ENCODE measurements around the gene ZNF423. TPM values are rescaled to one million over a fixed set of nuclear protein-coding genes. Genes with fewer than 3 reads are reported as not detected.

Gene ZNF423
- total RNA-seq, 2 experiments from 2014 or later = not detected

DNA sequence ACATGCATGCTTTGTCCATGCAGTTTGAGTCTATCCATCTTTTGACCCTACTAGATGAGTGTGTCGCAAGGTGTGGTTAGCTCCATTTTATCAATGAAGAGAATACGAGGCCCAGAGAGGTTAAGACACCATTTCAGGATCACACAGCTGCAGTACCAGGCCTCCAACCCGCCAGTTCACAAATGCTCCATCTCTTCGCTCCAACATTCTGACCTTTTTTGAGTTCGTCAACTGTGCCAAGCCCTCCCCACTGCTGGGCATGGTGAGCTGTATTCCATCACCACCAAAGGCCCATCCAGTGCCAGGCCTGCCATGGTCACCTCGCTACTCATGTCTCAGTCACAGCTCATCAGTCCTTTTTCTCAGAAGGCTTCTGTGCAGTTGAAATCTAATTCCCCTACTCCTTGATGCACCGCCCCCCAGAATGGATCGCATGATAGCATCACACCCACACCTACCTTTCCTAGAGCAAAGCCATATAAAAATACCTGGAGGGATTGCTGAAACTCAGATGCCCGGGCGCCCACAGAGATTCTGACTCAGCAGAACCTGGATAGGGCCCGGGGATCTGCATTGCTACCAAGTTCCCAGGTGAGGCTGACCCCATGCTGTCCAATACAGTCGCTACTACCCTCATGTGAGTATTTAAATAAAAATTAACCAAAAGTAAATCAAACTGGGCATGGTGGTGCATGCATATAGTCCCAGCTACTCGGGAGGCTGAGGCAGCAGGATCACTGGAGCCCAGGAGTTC is 38.0 kb downstream of the ZNF423 start:
- Mint-ChIP-seq H3K27ac (no peak overlapping the region), H3K36me3 (ENCODE audit: low read depth) (no peaks in the 10 kb centered on the region), H3K9me3 (ENCODE audit: low read depth) (no peaks in the 10 kb centered on the region), H3K27me3 (peaks cover 2% of the 10 kb centered on the region), H3K4me3 (no peak overlapping the region), H3K4me1 (no peaks in the 10 kb centered on the region)
- intact Hi-C loops (cut with DNase I, micrococcal nuclease) = no loop called here
- CTCF ChIA-PET = interaction anchor here (0.6 kb wide), 1 partner anchor 264 kb away, joined by 3 read pairs; no protein-coding TSS in a partner anchor
- no peak for ATAC-seq
- DNase-seq = no peak
- POLR2A ChIA-PET = no interaction called here

DNA sequence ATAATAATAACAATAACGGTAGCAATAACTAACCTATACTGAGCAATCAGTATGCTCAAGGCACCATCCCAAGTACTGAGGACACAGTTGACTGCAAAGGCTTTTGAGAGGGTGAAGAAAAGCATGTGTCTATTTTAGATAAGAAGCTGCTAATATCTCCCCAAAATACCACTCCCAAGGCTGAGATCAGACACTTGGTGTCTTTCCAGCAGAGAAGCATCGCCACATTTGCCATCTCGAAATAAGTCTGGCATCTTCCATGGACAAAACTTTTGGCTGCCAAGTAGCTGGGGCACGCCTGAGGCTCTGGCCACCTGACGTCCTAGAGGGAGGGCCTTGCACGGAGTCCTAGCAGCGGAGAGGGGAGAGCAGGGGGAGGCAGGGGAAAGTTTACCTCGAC is 39.0 kb downstream of the ZNF423 start:
- POLR2A ChIA-PET = no interaction called here
- no peak overlapping the region for H3K4me3 Mint-ChIP-seq
- H3K27ac Mint-ChIP-seq = no peak overlapping the region
- no peaks in the 10 kb centered on the region for H3K9me3 Mint-ChIP-seq (ENCODE audit: low read depth)
- H3K4me1 Mint-ChIP-seq = no peaks in the 10 kb centered on the region
- no peaks in the 10 kb centered on the region for H3K36me3 Mint-ChIP-seq (ENCODE audit: low read depth)
- ATAC-seq = no peak
- DNase-seq = no peak
- intact Hi-C loops (cut with DNase I, micrococcal nuclease) = no loop called here
- CTCF ChIA-PET = no interaction called here
- peaks cover 1% of the 10 kb centered on the region for H3K27me3 Mint-ChIP-seq

DNA sequence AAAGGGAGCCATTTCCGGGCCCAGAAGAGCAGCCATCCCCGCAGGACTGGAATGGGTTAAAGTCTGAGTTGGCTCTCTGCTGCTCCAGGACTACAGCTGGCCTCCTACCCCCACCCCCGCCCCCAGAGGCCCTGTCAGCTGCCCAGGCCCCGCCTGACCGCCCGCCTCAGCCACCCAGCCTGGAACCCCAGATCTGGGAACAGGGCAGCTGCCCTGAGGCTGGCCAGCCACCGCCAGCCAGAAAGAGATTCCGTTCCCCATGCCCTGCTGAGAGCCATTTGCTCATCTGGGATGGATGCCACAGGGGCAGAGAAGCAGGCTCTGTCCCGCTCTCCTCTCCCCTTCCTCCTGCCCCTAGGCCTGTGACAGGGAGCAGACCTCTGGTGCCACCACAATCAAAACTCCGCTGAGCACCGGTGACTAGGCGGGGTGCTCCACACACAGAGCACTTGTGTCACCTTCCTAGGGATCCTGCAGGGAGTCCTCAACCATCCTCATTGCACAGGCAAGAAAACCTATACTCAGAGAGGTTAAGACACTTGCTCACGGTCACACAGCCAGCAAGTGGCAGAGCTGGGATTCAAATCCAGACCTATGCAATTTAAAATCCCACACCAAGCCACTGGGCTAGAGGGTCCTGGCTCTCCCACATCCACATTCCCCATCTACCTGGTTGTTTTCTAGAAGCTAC is 44.1 kb downstream of the ZNF423 start:
- intact Hi-C loops (cut with DNase I, micrococcal nuclease) = no loop called here
- H3K27ac Mint-ChIP-seq = no peak overlapping the region
- no peaks in the 10 kb centered on the region for H3K27me3 Mint-ChIP-seq
- no peaks in the 10 kb centered on the region for H3K4me1 Mint-ChIP-seq
- ATAC-seq = no peak
- ChIA-PET CTCF (no interaction called here), POLR2A (no interaction called here)
- H3K9me3 Mint-ChIP-seq (ENCODE audit: low read depth) = no peaks in the 10 kb centered on the region
- no peak for DNase-seq
- no peak overlapping the region for H3K4me3 Mint-ChIP-seq
- no peaks in the 10 kb centered on the region for H3K36me3 Mint-ChIP-seq (ENCODE audit: low read depth)

DNA sequence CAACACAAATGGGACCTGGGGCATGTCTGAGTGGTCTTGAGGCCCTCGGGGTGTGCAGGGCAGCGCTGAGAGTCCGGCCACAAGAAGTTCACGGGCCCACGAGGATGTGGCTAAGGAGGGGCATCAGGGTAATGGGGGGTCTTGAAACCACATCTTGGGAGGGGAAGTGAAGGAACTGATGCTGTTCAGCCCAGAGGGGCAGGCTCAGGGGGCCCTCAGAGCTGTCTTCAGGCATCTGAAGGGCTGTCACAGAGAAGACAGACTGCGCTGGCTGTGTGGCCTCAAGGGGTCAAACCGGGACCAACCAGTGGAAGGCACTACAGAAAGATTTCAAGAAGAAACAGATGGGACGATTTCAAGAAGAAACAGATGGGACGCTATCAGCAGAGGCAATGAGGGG is 45.1 kb downstream of the ZNF423 start:
- Mint-ChIP-seq H3K4me3 (no peak overlapping the region), H3K36me3 (ENCODE audit: low read depth) (no peaks in the 10 kb centered on the region), H3K4me1 (no peaks in the 10 kb centered on the region), H3K27me3 (no peaks in the 10 kb centered on the region), H3K9me3 (ENCODE audit: low read depth) (no peaks in the 10 kb centered on the region), H3K27ac (no peak overlapping the region)
- ChIA-PET CTCF (no interaction called here), POLR2A (no interaction called here)
- intact Hi-C loops (cut with DNase I, micrococcal nuclease) = no loop called here
- ATAC-seq = no peak
- DNase-seq = no peak

DNA sequence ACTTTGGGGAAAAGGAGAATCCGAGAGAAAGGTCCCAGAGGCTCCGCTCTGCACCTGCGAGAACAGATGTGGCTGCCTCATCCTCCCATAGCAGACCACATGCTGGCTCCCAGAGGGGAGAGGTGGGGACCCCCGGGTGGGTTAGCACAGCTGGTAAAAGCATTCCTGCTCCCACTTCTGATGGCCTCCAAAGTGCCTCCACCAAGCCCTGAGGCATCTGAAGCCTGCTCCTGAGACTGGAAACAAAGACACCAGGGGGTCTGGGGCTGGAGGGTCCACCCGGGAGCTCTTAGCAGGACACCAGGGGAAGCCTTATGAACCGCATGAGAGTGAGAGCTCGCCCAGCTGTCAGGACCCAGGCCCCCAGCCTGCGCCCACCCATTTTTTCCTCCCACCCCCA is 46.4 kb downstream of the ZNF423 start:
- no peak overlapping the region for H3K27ac Mint-ChIP-seq
- H3K36me3 Mint-ChIP-seq (ENCODE audit: low read depth) = no peaks in the 10 kb centered on the region
- H3K4me3 Mint-ChIP-seq = no peak overlapping the region
- ChIA-PET CTCF (no interaction called here), POLR2A (no interaction called here)
- no peaks in the 10 kb centered on the region for H3K27me3 Mint-ChIP-seq
- H3K4me1 Mint-ChIP-seq = no peaks in the 10 kb centered on the region
- intact Hi-C loops (cut with DNase I, micrococcal nuclease) = no loop called here
- H3K9me3 Mint-ChIP-seq (ENCODE audit: low read depth) = no peaks in the 10 kb centered on the region
- no peak for DNase-seq
- no peak for ATAC-seq

DNA sequence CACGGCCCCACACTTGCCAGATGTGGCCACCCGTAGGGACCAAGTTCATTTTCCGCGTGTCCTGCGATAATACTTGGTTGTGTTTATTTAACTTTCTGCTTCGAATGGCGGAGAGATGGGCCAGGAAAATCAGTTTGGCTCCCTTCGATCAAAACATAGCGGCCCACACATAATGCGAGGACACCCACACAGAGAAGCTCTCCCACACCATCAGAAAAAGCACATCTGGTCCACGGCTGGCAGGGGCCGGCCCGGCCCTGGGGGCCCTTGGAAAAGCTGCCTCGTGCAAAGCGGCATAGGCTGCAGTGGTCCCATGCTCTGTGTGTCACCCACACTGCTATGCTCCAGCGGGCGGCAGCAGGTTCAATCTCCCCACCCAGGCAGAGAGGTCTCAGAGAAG is 46.9 kb downstream of the ZNF423 start:
- CTCF ChIA-PET = interaction anchor here (0.7 kb wide), 1 partner anchor 1176 kb away, joined by 3 read pairs; no protein-coding TSS in a partner anchor
- DNase-seq = no peak
- intact Hi-C loops (cut with DNase I, micrococcal nuclease) = no loop called here
- POLR2A ChIA-PET = no interaction called here
- no peaks in the 10 kb centered on the region for H3K36me3 Mint-ChIP-seq (ENCODE audit: low read depth)
- no peak for ATAC-seq
- no peaks in the 10 kb centered on the region for H3K9me3 Mint-ChIP-seq (ENCODE audit: low read depth)
- H3K4me3 Mint-ChIP-seq = no peak overlapping the region
- no peaks in the 10 kb centered on the region for H3K27me3 Mint-ChIP-seq
- H3K4me1 Mint-ChIP-seq = no peaks in the 10 kb centered on the region
- no peak overlapping the region for H3K27ac Mint-ChIP-seq

DNA sequence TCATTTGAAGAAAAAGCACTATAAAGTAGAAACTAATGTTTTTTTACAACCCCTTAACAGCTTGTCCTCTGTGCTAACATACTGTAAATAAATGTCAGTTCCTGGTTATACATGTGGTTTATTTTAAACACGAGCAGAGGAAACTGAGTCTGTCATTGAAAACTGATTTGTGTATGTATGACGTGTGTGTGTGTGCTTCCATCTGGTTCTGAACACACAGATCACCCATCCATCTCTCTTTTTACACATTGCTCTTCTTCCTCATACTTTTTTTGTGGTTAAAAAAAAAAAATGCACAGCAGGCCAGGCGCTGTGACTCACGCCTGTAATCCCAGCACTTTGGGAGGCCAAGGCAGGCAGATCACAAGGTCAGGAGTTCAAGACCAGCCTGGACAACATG is 49.5 kb downstream of the ZNF423 start:
- no peak for DNase-seq
- Mint-ChIP-seq H3K36me3 (ENCODE audit: low read depth) (no peaks in the 10 kb centered on the region), H3K27me3 (no peaks in the 10 kb centered on the region), H3K27ac (no peak overlapping the region), H3K4me3 (no peak overlapping the region), H3K4me1 (no peaks in the 10 kb centered on the region), H3K9me3 (ENCODE audit: low read depth) (no peaks in the 10 kb centered on the region)
- no peak for ATAC-seq
- ChIA-PET POLR2A (no interaction called here), CTCF (no interaction called here)
- intact Hi-C loops (cut with DNase I, micrococcal nuclease) = no loop called here

DNA sequence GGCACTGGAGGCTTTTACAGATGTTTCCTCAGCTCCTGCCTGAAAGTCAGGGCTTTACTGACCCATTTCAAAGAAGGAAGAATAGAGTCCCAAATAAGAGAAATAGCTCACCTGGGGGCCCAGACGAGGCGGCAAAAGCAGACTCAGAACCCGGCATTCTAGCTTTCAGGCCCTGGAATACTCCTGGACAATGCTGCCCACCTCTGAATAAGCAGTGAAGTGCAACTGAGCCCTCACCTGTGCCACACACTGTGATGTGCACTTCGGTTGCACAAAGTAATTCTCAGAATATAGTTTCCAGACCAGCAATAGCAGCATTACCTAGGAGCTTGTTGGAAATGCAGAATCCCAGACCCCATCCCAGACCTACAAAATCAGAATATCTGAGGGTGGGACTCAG is 54.6 kb downstream of the ZNF423 start:
- DNase-seq = no peak
- intact Hi-C loops (cut with DNase I, micrococcal nuclease) = no loop called here
- Mint-ChIP-seq H3K9me3 (ENCODE audit: low read depth) (no peaks in the 10 kb centered on the region), H3K27ac (no peak overlapping the region), H3K4me3 (no peak overlapping the region), H3K36me3 (ENCODE audit: low read depth) (no peaks in the 10 kb centered on the region), H3K27me3 (no peaks in the 10 kb centered on the region), H3K4me1 (no peaks in the 10 kb centered on the region)
- ChIA-PET CTCF (interaction anchor here (0.5 to 0.7 kb wide), 3 partner anchors 12 to 290 kb away, joined by 3 to 4 read pairs (median 3); no protein-coding TSS in a partner anchor), POLR2A (no interaction called here)
- ATAC-seq = no peak

DNA sequence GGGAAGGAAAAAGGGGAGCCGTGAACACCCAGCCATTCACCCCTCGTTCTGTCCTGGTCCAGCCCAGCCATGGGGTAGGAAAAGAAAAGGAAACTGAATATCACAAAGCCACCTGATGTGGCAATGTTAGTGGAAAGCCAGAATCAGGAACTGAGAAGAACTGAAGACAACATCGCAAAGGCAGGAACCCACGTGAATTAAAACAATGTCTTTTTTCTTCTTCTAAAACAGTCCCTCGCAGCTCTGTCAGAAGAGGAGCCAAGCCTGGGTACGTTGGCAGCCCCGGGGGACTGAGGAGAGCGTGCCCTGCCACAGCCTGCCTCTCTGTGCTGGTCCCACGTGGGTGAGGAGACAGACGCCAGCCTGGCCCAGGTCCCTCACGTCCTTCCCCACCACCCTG is 55.0 kb downstream of the ZNF423 start:
- Mint-ChIP-seq H3K4me1 (no peaks in the 10 kb centered on the region), H3K27ac (no peak overlapping the region), H3K4me3 (no peak overlapping the region), H3K9me3 (ENCODE audit: low read depth) (no peaks in the 10 kb centered on the region), H3K27me3 (no peaks in the 10 kb centered on the region), H3K36me3 (ENCODE audit: low read depth) (no peaks in the 10 kb centered on the region)
- ATAC-seq (no peak), DNase-seq (no peak)
- ChIA-PET CTCF (interaction anchor here (0.7 kb wide), 2 partner anchors 13 to 96 kb away, joined by 3 to 4 read pairs; no protein-coding TSS in a partner anchor), POLR2A (no interaction called here)
- intact Hi-C loops (cut with DNase I, micrococcal nuclease) = no loop called here

DNA sequence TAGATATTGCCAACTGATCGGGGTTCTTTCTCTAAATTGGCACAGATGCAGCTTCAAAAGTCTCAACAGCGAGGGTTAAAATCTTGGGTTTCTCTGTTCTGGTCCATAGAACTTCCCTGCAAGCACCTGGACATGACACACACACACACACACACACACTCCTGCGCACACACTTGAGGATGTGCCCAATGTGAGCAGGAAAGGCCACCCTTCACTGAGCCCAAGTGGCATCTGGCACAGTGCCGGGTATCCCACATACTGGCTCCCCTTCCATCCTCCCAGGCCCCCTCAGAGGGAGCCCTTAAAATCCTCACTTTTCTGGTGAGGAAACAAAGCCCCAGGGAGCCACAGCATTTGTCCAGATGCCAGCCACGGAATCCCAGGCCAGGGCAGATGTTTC is 55.5 kb downstream of the ZNF423 start:
- no peak for ATAC-seq
- Mint-ChIP-seq H3K36me3 (ENCODE audit: low read depth) (no peaks in the 10 kb centered on the region), H3K27ac (no peak overlapping the region), H3K4me3 (no peak overlapping the region), H3K9me3 (ENCODE audit: low read depth) (no peaks in the 10 kb centered on the region), H3K4me1 (no peaks in the 10 kb centered on the region), H3K27me3 (no peaks in the 10 kb centered on the region)
- CTCF ChIA-PET = interaction anchor here (0.7 kb wide), 1 partner anchor 95 kb away, joined by 3 read pairs; no protein-coding TSS in a partner anchor
- POLR2A ChIA-PET = no interaction called here
- DNase-seq = no peak
- intact Hi-C loops (cut with DNase I, micrococcal nuclease) = no loop called here

DNA sequence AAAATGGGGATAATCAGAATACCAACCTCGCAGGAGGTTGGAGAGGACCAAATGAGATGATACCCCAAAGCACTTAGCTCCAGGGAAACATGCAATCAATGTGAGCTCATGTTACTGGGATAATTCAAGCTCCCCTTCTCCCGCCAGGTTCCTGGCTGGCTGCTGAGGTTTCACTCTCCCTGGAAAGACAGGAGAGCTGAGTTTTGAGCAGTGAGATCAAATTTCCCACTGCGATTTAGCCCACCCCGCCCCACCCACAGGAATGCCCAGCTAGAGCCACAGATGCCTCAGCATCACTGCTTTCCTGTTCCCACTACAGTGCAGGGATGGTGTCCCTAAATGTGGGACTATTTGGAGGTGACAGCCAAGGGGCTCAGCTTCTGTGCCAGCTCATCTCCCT is 56.7 kb downstream of the ZNF423 start:
- H3K27me3 Mint-ChIP-seq = no peaks in the 10 kb centered on the region
- no peaks in the 10 kb centered on the region for H3K9me3 Mint-ChIP-seq (ENCODE audit: low read depth)
- H3K4me1 Mint-ChIP-seq = no peaks in the 10 kb centered on the region
- ChIA-PET CTCF (interaction anchor here (0.7 kb wide), 1 partner anchor 79 kb away, joined by 3 read pairs; no protein-coding TSS in a partner anchor), POLR2A (no interaction called here)
- H3K4me3 Mint-ChIP-seq = no peak overlapping the region
- no peaks in the 10 kb centered on the region for H3K36me3 Mint-ChIP-seq (ENCODE audit: low read depth)
- DNase-seq (no peak), ATAC-seq (no peak)
- intact Hi-C loops (cut with DNase I, micrococcal nuclease) = no loop called here
- no peak overlapping the region for H3K27ac Mint-ChIP-seq

DNA sequence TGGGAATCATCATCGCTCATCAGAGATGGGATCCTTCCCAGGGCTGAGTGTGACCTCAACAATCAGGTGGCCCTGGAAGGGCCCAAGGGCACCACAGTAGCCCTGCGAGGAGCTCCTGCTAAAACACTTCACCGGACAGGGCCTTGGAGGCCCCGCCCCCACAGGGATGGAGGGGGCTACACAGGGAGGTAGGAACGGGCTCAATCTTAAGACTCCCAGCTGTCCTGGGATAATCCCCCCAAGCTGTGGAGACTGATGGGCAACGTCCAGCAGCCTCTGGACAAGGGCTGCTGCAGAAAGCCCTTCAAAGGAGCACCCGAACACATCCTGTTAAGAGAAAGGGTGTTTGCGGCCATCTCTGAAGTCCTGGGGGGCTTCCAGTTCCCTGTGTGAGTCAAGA is 60.4 kb downstream of the ZNF423 start:
- CTCF ChIA-PET = interaction anchor here (0.5 kb wide), 1 partner anchor 10 kb away, joined by 3 read pairs; no protein-coding TSS in a partner anchor
- Mint-ChIP-seq H3K27me3 (no peaks in the 10 kb centered on the region), H3K4me1 (no peaks in the 10 kb centered on the region), H3K27ac (no peak overlapping the region), H3K9me3 (ENCODE audit: low read depth) (no peaks in the 10 kb centered on the region), H3K4me3 (no peak overlapping the region), H3K36me3 (ENCODE audit: low read depth) (no peaks in the 10 kb centered on the region)
- intact Hi-C loops (cut with DNase I, micrococcal nuclease) = no loop called here
- ATAC-seq (no peak), DNase-seq (no peak)
- POLR2A ChIA-PET = no interaction called here

All from activated CD4-positive, alpha-beta T cell treated with anti-CD3 and anti-CD28 coated beads for 36 hours (primary cell).